ENCODE measurements around the gene CLASP1.

The CLASP1 gene

DNA sequence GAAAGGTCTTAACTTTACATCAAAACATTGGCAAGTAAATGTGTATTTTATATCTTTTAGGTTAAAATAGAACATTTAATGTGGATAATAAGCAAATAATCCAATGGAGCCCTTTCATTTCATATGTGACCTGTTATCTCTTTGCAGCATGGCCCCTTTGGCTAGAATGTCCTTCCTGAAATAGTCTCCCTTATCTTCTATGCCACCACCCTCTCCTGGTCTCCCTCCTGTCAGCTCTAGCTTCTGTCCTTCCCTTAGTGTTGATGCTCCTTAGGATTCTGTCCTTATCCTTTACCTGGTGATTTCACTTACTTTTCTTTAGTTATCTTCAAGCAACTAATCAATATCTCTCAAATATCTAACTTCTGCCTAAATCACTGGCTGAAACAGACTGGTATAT is 277.2 kb downstream of the CLASP1 start:
- TF ChIP-seq POLR2AphosphoS5 (IDR thresholded peaks at IDR 0.05; ENCODE audit: low read depth) (no peak), REST (IDR thresholded peaks at IDR 0.05; ENCODE audit: insufficient replicate concordance, low read depth) (no peak), GABPA (IDR thresholded peaks at IDR 0.05; ENCODE audit: low read depth) (no peak), SPI1 (IDR thresholded peaks at IDR 0.05; ENCODE audit: borderline replicate concordance, low read depth) (no peak), CTCF (IDR thresholded peaks at IDR 0.05; ENCODE audit: insufficient read depth, low read length) (no peak)
- Histone ChIP-seq H3K4me3 (replicated peaks; ENCODE audit: insufficient read depth, low read length) (no peak overlapping the region), H3K27ac (replicated peaks) (no peak overlapping the region), H3K27me3 (ENCODE audit: insufficient read depth, poor library complexity, severe bottlenecking) (no peaks in the 10 kb centered on the region)
- DNase-seq (ENCODE audit: low read depth in 1 of 2, low spot score in 1 of 2), result no peak

GRCh38 chr2:121368836-121369235 is 280.4 kb downstream of the CLASP1 start:
- Histone ChIP-seq H3K4me3 (replicated peaks; ENCODE audit: insufficient read depth, low read length) (no peak overlapping the region), H3K27me3 (ENCODE audit: insufficient read depth, poor library complexity, severe bottlenecking) (no peaks in the 10 kb centered on the region), H3K27ac (replicated peaks) (no peak overlapping the region)
- TF ChIP-seq POLR2AphosphoS5 (IDR thresholded peaks at IDR 0.05; ENCODE audit: low read depth), result no peak
- TF ChIP-seq REST (IDR thresholded peaks at IDR 0.05; ENCODE audit: insufficient replicate concordance, low read depth), result no peak
- no peak for TF ChIP-seq SPI1 (IDR thresholded peaks at IDR 0.05; ENCODE audit: borderline replicate concordance, low read depth)
- no peak for TF ChIP-seq GABPA (IDR thresholded peaks at IDR 0.05; ENCODE audit: low read depth)
- TF ChIP-seq CTCF (IDR thresholded peaks at IDR 0.05; ENCODE audit: insufficient read depth, low read length), result no peak
- no peak for DNase-seq (ENCODE audit: low read depth in 1 of 2, low spot score in 1 of 2)

DNA sequence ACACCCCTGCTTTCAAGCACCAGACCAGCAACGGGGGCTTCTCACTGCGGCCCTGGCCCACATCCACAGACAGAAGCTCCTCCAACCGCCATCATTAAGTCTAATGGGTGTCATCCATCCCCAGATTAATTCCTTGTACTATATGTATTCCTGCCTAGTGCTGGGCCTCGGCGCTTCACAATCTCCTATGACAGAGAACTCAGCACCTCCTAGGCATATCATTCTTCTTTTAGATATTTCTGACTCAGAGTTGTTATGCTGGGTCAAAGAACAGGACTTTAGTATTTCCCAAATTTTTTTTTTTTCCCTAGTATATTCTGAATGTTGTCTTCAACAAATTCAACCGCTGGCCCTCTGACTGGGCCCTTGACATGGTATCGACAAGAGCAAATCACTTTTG is 281.1 kb downstream of the CLASP1 start:
- TF ChIP-seq CTCF (IDR thresholded peaks at IDR 0.05; ENCODE audit: insufficient read depth, low read length) (no peak), REST (IDR thresholded peaks at IDR 0.05; ENCODE audit: insufficient replicate concordance, low read depth) (no peak), SPI1 (IDR thresholded peaks at IDR 0.05; ENCODE audit: borderline replicate concordance, low read depth) (no peak), POLR2AphosphoS5 (IDR thresholded peaks at IDR 0.05; ENCODE audit: low read depth) (no peak), GABPA (IDR thresholded peaks at IDR 0.05; ENCODE audit: low read depth) (no peak)
- no peak overlapping the region for H3K4me3 ChIP-seq (replicated peaks; ENCODE audit: insufficient read depth, low read length)
- H3K27me3 ChIP-seq (ENCODE audit: insufficient read depth, poor library complexity, severe bottlenecking), result no peaks in the 10 kb centered on the region
- no peak for DNase-seq (ENCODE audit: low read depth in 1 of 2, low spot score in 1 of 2)
- no peak overlapping the region for H3K27ac ChIP-seq (replicated peaks)

Measured in HL-60 (cell line).